Heart left ventricle (tissue), 13 donors: ENCODE data around the gene KLHL29.

Experiments used
- POLR2A ChIP-seq, 2 donors: fragments of 450-650 bp; IDR thresholded peaks; one replicate each; pipeline ENCODE4 v1.6.1; 2017; ENCODE audit warnings: antibody characterized with exemption in 2 of 2, mild to moderate bottlenecking in 2 of 2, moderate library complexity in 2 of 2
- TF ChIP-seq, protein P1 (sequence below), 12 donors: fragments of 200-600 bp; sonication (generic) in 4 of 12; IDR thresholded peaks; one replicate each; pipeline versions ENCODE4 v1.5.0 to v1.8.0; 2018 to 2022; ENCODE audit warnings: antibody characterized with exemption in 12 of 12, mild to moderate bottlenecking in 5 of 12
- donor health status: ischemic (EF 13 %, LVEDD 7.1; RV severe dilation, severe dysfunction).
- donor health status: DM: no; HTN: yes; CAD: no.
- donor health status: DM: no; HTN: no; CAD: no.
- donor health status: ischemic (EF 25% LVEDD 6.9; RV normal size, moderate dysfunction).
- donor health status: ischemic (EF 25% LVEDD 5.7; RV mildly dilated, moderate dysfunction).
- donor health status: ischemic (EF 35%, LVEDD 5.7; RV mildly dilated, moderate dysfunction).
- donor health status: nonischemic (EF 11% LVEDD 7.7; RV severe dilation, severe dysfunction).
- donor health status: DM: yes; HTN: yes; CAD: no.
- donor health status: PGD.
- donor health status: ischemic (EF 29% LVEDD 5.4; RV normal size, mild dysfunction).
- donor health status: nonischemic (EF 23%, LVEDD 6.1; RV moderate dilation, normal function).

DNA sequence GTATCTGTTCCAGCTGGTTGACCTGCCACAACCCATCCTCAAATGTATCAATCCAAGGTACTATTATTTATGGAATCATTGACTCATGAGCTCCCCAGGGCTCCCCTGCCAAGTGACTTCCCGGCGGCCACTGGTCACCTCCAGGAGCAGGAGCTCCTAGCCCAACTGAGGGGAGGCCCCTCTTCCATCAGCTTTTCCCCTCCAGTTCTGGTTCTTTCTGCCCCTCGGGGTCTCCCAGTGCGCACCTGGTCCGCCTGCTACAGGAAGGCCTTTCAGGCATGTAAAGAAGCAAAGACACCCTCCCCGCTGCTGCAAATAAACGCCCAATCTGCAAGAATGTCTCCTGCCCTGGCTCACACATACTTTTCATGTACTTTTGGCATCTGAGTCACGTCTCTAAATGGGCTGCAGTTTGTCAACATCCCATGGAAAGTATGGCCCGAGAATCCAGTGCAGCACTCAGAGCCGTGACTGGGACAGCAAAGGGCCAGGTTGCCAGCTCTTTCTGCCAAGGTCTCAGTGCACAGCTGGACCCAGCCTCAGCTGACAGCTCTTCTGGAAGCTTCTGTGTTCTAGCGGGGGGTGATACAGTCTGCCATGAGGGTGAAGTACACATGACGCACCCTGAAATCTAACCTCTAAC, 41.4 kb downstream of the KLHL29 start:
- TF ChIP-seq, protein P1, sequence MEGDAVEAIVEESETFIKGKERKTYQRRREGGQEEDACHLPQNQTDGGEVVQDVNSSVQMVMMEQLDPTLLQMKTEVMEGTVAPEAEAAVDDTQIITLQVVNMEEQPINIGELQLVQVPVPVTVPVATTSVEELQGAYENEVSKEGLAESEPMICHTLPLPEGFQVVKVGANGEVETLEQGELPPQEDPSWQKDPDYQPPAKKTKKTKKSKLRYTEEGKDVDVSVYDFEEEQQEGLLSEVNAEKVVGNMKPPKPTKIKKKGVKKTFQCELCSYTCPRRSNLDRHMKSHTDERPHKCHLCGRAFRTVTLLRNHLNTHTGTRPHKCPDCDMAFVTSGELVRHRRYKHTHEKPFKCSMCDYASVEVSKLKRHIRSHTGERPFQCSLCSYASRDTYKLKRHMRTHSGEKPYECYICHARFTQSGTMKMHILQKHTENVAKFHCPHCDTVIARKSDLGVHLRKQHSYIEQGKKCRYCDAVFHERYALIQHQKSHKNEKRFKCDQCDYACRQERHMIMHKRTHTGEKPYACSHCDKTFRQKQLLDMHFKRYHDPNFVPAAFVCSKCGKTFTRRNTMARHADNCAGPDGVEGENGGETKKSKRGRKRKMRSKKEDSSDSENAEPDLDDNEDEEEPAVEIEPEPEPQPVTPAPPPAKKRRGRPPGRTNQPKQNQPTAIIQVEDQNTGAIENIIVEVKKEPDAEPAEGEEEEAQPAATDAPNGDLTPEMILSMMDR (IDR thresholded peaks at IDR 0.05) = no peak
- no peak for TF ChIP-seq POLR2A (IDR thresholded peaks at IDR 0.05)
